ENCODE data around the gene ALCAM.
A peak's percentile ranks its signal among the peaks of the same experiment; 100 is the strongest.

ALCAM gene

GRCh38 chr3:105532251-105532650 lies 165.5 kb downstream of the ALCAM start:
- no peak for DNase-seq

GRCh38 chr3:105533960-105534359 lies 167.3 kb downstream of the ALCAM start:
- no peak for DNase-seq

GRCh38 chr3:105534491-105534890 lies 167.8 kb downstream of the ALCAM start:
- no peak for DNase-seq

- peak in 2 of 4 experiments; percentile 3 to 6 for DNase-seq
These were observed 170.8 kb downstream of the ALCAM start for GRCh38 chr3:105537371-105538080.

- DNase-seq = no peak
These were observed 171.8 kb downstream of the ALCAM start for GRCh38 chr3:105538483-105538882.

GRCh38 chr3:105539897-105540296 lies 173.2 kb downstream of the ALCAM start:
- no peak for DNase-seq

DNA sequence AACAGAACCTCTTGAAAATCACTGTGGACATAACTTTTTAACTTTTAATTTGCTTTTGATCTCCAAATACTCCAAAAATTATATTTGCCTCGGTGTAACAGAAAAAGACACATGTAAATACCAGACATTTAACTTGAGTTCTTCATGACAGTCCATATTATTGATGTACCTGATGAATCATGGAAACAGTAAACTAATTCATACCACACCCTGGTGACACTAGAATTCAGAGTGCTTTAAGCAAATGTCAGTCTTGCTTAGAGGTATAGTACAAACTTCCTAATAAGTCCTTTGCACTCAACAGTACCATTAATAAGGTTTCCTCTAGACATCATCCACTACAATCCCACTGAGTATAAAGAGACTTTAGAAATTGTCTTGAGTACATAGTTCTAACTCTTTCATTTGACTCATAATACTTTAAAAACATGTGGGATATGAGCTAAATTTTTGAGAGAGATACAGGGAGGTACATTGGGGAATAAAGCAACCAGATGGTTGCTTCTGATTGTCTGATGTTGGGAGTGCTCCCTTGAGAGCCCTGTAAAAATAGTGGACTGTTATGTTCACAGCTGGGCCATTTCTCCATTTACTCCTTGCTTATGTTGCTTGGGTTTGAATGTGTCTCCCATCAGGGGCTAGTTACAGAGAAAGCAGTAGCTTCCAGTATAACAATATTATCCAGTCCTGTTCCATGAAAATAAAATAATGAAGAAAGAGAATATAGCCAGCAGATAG lies 175.7 kb downstream of the ALCAM start:
- DNase-seq = no peak

DNA sequence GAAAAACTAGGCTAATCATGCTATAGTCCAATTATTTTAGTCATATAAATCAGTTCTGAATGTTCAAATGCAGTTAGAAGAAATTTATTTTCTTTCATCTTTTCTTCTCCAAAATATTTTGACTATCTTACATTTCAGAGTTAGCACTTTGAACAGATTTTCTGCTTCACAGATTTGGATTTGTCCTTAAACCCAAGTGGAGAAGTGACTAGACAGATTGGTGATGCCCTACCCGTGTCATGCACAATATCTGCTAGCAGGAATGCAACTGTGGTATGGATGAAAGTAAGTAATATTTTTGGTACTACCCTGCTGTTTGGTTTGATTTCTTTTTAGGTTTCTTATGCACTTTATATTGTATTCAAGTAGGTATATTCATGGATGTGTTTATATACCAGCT lies 178.3 kb downstream of the ALCAM start:
- no peak for DNase-seq

DNA sequence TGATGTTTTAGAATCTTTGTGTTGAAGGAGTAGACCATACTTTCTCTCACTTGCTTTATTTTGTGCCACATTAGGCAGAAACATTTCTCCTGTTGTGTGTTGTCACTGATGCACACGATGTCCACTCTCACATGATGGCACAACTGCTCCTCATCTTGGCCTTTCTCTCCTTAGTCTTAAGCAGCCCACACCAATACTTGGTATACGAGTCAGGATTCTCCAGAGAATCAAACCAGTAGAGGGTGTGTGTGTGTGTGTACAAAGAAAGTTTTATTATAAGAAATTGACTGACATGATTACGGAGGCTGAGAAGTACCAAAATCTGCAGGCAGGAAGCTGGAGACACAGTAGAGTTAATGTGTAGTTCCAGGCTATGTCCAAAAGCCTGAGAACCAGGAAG lies 187.1 kb downstream of the ALCAM start:
- DNase-seq = no peak

DNA sequence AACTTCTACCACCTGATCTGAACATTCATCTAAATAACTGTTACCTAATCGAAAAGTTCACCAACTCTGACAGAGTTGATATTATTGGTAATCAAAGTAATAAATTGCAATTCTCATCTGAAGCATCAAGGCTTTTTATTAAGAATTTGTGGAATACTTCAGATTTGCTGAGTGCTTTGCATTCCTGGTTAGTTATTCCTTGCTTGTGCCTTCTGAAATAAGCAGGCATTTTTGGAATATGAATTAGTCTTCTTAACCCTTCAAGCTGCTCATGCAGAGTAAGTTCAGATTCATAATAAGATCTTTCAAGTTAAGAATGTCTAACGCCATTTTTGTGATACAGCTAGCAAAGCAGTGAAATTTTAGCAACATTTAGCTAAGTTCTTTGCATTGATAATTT lies 188.5 kb downstream of the ALCAM start:
- DNase-seq = no peak

DNA sequence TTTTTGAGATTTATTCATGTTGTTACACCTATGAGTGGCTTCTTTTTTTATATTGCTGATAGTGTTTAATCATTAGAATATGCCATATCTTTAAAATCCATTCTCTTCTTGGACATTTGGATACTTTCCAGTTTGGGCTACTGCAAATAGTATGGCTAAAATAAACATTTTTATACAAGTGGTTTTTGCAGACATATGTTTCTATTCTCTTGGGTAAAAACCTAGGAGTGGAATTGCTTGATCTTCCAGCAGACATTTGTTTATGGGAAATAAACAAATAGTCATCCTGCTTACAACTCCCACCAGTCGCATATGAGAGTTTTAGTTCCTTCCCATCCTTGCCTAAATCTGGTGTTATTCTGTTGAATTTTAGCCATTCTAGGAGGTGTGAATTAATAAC lies 193.1 kb downstream of the ALCAM start:
- DNase-seq = no peak

DNA sequence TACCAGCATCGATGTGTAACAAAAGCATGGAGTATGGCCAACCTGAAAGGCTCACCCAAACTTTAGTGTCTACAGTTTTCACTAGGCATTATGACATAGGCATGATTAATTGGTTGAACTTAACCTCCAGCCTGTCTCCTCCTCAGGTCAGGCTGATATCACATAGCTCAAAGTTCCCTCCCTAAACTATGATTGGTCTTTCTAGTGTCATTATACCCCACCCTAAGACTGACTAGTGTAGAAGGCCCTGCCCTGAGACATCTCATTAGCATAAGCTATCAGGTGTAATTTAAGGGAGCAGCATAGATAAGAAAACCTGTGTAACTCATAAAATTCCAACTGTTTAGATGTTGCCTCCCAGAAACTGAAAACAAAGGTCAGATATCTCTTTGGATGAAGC lies 195.2 kb downstream of the ALCAM start:
- no peak for DNase-seq

DNA sequence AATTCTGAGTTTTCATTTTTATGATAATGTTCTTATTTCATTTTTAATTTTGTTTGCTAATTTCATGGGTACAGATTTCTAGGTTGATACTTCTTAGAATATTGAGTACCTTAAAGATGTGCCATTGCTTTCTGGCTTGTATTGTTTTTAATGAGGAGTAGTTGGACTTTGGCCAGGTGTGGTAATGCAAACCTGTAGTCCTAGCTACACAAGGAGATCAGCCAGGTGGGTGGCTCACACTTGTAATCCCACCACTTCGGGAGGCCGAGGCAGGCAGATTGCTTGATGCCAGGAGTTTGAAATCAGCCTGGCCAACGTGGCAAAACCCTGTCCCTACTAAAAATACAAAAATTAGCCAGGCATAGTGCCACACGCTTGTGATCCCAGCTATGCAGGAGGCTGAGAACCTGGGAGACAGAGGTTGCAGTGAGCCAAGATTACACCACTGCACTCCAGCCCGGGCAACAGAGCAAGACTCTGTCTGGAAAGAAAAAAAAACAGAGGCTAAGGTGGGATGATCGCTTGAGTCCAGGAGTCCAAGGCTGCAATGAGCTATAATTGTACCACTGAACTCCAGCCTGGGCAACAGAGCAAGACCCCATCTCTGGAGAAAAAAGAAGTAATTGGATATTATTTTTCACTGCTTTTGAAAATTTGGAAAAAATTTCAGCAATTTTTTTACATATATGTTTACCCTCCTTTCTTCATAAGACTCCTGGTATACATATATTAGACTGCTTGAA lies 198.0 kb downstream of the ALCAM start:
- no peak for DNase-seq

DNA sequence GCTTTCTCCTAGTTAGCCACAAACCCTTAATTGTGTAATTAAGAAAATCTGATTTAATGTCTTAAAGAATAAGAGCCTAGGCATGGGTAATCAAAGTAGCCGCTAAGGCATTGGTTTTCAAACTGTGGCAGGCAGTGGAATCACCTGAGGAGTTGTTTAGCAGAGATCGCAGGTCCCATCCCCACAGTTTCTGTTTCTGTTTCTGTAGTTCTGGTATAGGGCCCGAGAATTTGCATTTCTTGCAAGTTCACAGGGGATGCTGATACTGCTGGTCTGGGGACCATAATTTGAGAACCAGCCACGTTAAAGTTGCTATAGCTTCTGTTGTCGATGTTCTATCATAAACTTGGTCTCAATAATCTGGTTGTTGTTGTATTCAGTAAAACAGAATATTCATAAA lies 204.3 kb downstream of the ALCAM start:
- DNase-seq = no peak

DNA sequence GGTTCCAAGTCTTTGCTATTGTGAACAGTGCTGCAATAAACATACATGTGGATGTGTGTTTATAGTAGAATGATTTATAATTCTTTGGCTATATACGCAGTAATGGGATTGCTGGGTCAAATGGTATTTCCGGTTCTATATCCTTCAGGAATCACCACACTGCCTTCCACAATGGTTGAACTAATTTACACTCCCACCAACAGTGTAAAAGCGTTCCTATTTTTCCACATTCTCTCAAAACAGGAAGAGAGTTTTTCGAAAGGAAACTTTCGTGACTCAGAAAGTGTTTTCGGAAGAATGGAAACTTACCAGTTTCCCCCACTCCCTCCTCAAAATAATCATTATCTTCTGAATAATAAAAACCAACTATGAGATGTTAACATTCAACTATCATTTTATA lies 205.8 kb downstream of the ALCAM start:
- DNase-seq = no peak

DNA sequence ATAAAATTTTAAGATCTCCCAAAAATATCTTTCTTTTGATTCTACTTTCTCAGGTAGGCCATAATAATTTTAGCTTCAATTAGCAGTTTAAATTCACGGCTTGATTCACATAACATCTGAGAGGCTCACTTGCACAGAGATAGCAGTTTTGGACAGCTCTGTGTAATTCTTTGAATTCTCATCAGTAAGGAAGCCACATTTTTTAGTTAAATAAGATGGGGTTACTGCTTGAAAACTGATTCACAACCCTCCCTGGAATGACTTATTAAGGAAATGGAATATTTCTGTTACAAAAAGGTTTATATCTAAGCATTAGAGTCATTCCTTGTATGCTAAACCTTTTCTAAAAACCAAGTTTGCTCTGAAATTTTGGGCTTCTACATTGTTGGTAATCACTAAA lies 212.7 kb downstream of the ALCAM start:
- DNase-seq = no peak

- no peak for DNase-seq
These were observed 213.7 kb downstream of the ALCAM start for GRCh38 chr3:105580296-105580965.

DNA sequence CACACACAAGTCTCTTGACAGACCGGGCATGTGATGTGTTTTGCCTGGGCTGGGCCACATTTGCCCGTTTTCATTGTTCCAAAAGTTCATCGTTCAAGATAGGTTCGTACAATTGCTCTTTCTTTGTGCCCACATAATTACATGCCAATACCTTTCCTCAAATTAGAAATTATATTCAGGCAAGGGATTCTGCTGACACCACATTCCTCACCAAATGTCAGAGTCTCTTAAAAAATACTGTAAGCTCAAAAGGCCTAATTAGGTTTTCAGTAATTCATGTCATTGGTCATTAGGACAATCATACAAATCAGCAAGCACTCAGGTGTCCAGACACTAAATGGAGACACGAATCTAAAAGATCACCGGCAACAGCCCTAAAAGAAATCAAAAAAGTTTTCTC lies 215.3 kb downstream of the ALCAM start:
- DNase-seq = no peak

- DNase-seq = peak in 2 of 4 experiments; percentile 6 to 26
These were observed 217.5 kb downstream of the ALCAM start for GRCh38 chr3:105584003-105584790.

DNA sequence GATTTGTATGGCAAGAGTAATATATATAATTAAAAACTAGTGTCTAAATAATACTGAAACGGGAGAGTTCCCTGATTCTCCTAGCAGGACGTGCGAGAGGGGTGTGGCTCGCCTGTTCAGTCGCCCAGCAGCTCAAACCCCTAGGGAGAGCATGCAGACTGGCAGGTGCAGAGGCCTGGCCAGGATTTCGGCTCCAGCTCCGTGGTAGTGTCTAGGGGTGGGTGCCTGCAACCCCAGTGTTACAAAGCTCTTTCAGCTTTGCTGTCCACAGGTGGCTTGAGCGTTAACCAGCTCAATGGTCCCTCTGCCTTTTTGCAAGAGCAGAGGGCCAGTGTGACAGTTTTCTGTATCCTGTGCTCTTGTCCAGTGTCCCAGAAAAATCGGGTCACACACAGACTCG lies 226.6 kb downstream of the ALCAM start:
- DNase-seq = no peak

DNA sequence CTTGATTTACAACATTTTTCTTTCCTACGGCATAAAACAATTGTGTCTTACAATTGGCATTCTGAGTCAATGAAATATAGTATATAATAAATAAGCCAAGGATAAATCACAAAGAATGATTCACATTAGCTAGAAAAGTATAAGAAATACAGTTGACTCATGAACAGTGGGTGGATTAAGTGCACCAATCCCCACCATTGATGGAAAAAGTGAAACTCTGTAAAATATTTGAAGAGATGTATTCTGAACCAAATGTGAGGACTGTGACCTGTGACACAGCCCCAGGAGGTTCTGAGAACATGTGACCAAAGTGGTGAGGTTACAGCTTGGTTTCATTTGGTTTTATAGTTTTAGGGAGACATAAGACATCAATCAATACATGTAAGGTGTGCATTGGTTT lies 227.5 kb downstream of the ALCAM start:
- no peak for DNase-seq
